Colonic mucosa (tissue), 4 donors: ENCODE measurements around the gene ARID1B. TPM values are rescaled to one million over a fixed set of nuclear protein-coding genes. Genes with fewer than 3 reads are reported as not detected.

ENCODE experiments used
- DNase-seq: peaks from one replicate; pipeline ENCODE4 v3.0.0-alpha.2; 2020
- H3K27ac ChIP-seq: fragments of 200-600 bp; one replicate; pipeline ENCODE4 v1.8.0; 2021
- H3K27me3 ChIP-seq: fragments of 200-600 bp; one replicate; pipeline ENCODE4 v1.8.0; 2021
- H3K36me3 ChIP-seq: fragments of 200-600 bp; one replicate; pipeline ENCODE4 v1.8.0; 2021
- H3K4me1 ChIP-seq: fragments of 200-600 bp; one replicate; pipeline ENCODE4 v1.8.0; 2021; ENCODE audit warnings: mild to moderate bottlenecking
- H3K4me3 ChIP-seq: fragments of 200-600 bp; one replicate; pipeline ENCODE4 v1.8.0; 2021
- H3K9ac ChIP-seq, 2 donors: one replicate each; pipeline ENCODE4 v1.7.0; 2013; ENCODE audit warnings: control low read depth in 2 of 2, low read depth in 2 of 2, low read length in 2 of 2
- H3K9me3 ChIP-seq: fragments of 200-600 bp; one replicate; pipeline ENCODE4 v1.8.0; 2021
- CTCF ChIP-seq: fragments of 200-600 bp; IDR thresholded peaks from one replicate; pipeline ENCODE4 v1.8.0; 2022; ENCODE audit warnings: antibody characterized with exemption, mild to moderate bottlenecking
- intact Hi-C: fragments of 100-400 bp; cut with DNase I; formaldehyde crosslinking; loops from one replicate; pipeline ENCODE4 v1.14.1; 2022
- total RNA-seq, 2 donors: library from RNA; stranded (reverse); fragmentation: NEBNext Ultra II Directional in 1 of 2; extraction: Animal tissue kit (Norgen Biotek cat#: 25700) in 1 of 2; gene quantifications; one replicate each; pipeline ENCODE4 v1.2.1, GENCODE V29; 2021
- donor health status: healthy.
- donor health status: DM: no; HTN: no; CAD: no.
- donor health status: DM: no; HTN: no; CAD: no.

ARID1B gene
- total RNA-seq, 2 donors from 2014 or later: 61.3 to 71.5 TPM

- no peaks in the 10 kb centered on the region for H3K4me1 ChIP-seq
- no peak overlapping the region for H3K4me3 ChIP-seq
- H3K36me3 ChIP-seq: no peaks in the 10 kb centered on the region
- no peaks in the 10 kb centered on the region for H3K9me3 ChIP-seq
- H3K9ac ChIP-seq: no peak overlapping the region
- H3K27ac ChIP-seq: no peak overlapping the region
- no peaks in the 10 kb centered on the region for H3K27me3 ChIP-seq
- DNase-seq: no peak
- intact Hi-C loops: no loop called here
- no peak for TF ChIP-seq CTCF
Observed at GRCh38 chr6:156890627-156891314, 113.6 kb downstream of the ARID1B start.

- H3K27ac ChIP-seq: no peak overlapping the region
- no peaks in the 10 kb centered on the region for H3K27me3 ChIP-seq
- DNase-seq: no peak
- no peak overlapping the region for H3K9ac ChIP-seq
- intact Hi-C loops: no loop called here
- no peaks in the 10 kb centered on the region for H3K9me3 ChIP-seq
- H3K36me3 ChIP-seq: no peaks in the 10 kb centered on the region
- H3K4me1 ChIP-seq: no peaks in the 10 kb centered on the region
- H3K4me3 ChIP-seq: no peak overlapping the region
- TF ChIP-seq CTCF: no peak
Observed at GRCh38 chr6:156897907-156898531, 120.8 kb downstream of the ARID1B start.

GRCh38 chr6:156899071-156899470 lies 121.9 kb downstream of the ARID1B start:
- no peaks in the 10 kb centered on the region for H3K27me3 ChIP-seq
- DNase-seq: no peak
- intact Hi-C loops: no loop called here
- no peak overlapping the region for H3K9ac ChIP-seq
- no peak for TF ChIP-seq CTCF
- no peaks in the 10 kb centered on the region for H3K9me3 ChIP-seq
- no peaks in the 10 kb centered on the region for H3K36me3 ChIP-seq
- H3K4me3 ChIP-seq: no peak overlapping the region
- no peak overlapping the region for H3K27ac ChIP-seq
- no peaks in the 10 kb centered on the region for H3K4me1 ChIP-seq

GRCh38 chr6:156899532-156900135 lies 122.5 kb downstream of the ARID1B start:
- no peak for TF ChIP-seq CTCF
- no peak for DNase-seq
- Histone ChIP-seq H3K4me3 (no peak overlapping the region), H3K36me3 (no peaks in the 10 kb centered on the region), H3K27ac (no peak overlapping the region), H3K9me3 (no peaks in the 10 kb centered on the region), H3K9ac (no peak overlapping the region), H3K4me1 (no peaks in the 10 kb centered on the region), H3K27me3 (no peaks in the 10 kb centered on the region)
- intact Hi-C loops: no loop called here

- no peak for TF ChIP-seq CTCF
- no peaks in the 10 kb centered on the region for H3K9me3 ChIP-seq
- DNase-seq: no peak
- H3K9ac ChIP-seq: no peak overlapping the region
- H3K27me3 ChIP-seq: no peaks in the 10 kb centered on the region
- no peak overlapping the region for H3K4me3 ChIP-seq
- no peaks in the 10 kb centered on the region for H3K36me3 ChIP-seq
- H3K4me1 ChIP-seq: no peaks in the 10 kb centered on the region
- intact Hi-C loops: no loop called here
- H3K27ac ChIP-seq: no peak overlapping the region
Observed at GRCh38 chr6:156900292-156900691, 123.1 kb downstream of the ARID1B start.
